HG03354 (cell line): Measurements from ENCODE around the gene LIG1.
A peak's percentile ranks its signal among the peaks of the same experiment; 100 is the strongest.
"Not testable (repeated sequence)": the region's sequence is repeated elsewhere in the genome, so short reads cannot be mapped to it uniquely, and the experiment has no call there.

Experiments
- ATAC-seq: cut with Tn5 transposase; IDR thresholded peaks from one replicate; pipeline ENCODE4 v1.9.1; 2021; ENCODE audit warnings: mild to moderate bottlenecking; ENCODE audit not compliant: unreplicated experiment, poor library complexity, severe bottlenecking

Gene LIG1

DNA sequence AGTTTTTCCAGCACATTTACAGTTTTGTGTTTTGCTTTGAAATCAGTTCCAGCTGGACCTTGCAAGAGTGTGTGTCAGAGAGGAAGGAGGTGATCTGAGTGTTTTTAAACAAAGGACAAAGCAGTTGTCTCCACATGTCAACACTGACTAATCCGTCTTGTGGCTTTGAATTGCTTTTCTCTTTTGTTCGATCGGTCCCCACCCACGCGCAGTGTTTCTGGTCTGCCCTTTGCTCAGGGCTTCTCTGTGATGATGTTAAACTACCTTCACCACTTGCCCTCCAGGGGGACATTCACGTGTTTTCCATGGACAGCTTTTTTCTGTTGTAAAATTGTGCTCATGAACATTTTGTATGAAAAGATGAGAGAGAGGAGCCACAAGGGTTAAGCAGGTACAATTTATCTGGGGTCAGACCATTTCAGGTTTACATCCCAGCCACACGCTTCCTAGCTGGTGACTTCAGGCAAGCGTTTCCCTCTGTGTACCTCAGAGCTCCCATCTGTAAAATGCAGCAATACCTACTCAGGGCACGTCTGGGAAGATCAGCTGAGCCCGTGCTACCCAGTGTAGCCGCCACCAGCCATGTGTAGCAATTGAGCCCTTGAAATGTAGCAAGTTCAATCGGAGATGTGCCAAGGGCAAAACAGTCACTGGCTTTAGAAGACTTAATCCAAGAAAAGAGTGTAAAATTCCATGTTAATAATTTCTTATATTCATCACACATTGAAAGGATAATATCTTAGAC, 46.1 kb downstream of the LIG1 start:
- no peak for ATAC-seq

DNA sequence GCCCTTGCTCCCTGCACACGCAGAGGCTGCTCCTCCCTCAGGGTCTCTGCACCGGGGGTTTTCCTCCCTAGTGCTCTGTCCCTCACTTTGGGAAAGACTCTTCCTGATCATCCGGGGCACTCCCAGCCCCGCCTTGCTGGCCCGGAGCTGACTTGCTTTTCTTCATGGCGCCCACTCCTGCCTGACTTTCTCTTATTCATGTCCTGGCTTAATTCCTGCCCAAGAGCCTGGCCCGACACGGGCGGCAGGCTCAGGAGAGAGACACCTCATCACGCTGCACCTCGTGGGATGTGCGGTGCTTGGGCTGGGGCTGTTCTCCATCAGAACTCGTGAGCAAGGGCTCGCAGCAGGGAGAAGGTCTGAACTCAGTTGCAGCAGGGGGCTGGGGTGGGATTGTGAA, 47.7 kb downstream of the LIG1 start:
- no peak for ATAC-seq

DNA sequence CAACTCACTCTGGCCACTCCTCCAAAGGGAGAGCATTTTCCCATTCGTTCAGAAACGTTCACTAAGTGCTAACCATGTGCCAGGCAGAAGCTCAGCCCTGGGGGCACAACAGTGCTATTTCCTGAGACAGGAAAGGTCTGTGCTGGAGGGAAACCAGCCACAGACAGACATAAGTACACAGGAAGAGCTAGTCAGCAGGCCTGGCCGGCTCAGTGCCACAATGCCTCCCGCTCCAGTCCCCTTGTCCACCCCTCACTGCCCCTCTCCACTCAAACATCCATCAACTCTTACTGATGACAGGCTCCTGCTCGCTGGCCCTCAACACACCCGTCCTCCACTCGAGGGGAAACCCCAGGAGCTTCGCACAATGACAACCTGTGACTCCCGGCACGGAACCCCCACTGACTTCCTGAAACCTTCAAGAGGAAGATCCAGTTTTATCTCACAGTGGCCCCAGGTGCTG, 48.2 kb downstream of the LIG1 start:
- no peak for ATAC-seq

DNA sequence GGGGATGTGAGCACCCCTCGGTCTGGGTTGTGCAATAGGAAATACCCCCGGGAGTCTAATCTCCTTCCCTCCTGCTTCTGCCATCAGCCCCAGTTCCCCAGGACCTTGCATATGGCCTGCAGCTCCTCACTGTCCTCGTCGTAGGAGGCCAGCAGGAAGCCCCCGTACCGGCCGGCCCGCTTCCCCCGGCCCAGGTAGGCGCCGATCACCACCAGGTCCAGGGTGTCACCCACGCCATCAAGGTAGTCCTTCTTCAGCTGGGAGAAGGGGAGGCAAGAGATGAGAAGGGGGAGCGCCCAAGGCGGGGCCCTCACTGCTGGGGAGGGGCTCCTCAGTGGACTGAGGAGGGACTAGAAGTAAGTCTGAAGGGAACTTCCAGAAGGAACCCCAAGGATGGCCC, 49.1 kb downstream of the LIG1 start:
- ATAC-seq, result no peak

DNA sequence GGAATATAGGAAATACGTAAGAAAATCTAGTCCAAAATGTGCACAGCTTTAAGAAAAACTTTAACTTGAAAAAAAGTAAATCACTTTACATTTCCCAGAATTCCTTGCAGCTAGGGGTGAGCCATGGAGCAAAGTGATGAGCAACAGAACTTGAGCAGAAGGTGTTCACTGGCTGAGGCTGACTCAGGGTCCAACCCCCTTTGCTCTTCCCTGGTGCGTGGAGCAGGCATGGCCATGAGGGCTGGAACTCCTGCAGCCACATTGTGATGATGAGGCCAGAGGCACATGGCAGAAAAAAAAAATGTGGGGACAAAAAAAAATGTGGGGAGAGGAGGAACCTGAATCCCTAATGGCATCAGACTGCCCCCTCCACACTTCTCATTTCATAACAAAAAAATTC, 49.6 kb downstream of the LIG1 start:
- no peak for ATAC-seq

DNA sequence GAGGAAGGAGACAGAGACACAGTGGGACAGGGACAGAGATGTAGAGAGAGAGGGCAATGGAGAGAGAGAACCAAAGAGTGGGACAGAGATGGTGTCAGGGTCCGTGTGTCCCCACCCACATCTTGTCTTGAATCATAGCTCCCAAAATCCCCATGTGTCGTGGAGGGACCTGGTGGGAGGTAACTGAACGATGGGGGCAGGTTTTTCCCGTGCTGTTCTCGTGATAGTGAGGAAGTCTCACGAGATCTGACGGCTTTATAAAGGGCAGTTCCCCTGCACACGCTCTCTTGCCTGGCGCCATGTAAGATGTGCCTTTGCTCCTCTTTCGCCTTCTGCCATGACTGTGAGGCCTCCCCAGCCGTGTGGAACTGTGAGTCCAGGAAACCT, 52.0 kb downstream of the LIG1 start:
- no peak for ATAC-seq

DNA sequence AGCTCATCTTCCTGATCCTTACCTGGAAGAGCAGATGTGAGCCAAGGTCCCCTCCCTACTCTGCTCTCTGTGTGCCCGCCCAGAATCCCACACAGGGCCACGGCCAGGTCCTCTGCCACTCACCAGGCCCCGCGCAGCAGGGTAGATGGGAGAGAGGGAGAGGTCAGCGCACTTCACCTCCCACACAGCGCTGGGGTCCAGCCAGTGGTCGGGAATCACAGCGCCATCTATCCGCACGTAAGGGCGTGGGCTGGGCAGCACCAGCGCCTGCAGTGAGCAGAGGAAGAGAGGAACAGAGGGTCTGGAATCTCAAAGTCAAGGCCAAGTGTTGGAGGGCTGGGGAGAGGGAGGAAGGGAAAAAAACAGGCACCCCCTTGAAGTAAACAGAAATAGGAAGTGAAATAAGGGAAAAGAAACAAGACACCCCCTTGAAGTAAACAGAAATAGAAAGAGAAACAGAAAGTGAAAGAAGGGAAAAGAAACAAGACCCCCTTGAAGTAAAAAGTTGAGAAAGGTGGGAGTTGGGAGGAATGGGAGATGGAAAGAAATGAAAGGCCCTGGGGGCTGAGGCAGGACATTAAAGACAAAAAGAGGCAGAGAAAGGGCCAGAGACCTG, 52.5 kb downstream of the LIG1 start:
- ATAC-seq, result no peak

DNA sequence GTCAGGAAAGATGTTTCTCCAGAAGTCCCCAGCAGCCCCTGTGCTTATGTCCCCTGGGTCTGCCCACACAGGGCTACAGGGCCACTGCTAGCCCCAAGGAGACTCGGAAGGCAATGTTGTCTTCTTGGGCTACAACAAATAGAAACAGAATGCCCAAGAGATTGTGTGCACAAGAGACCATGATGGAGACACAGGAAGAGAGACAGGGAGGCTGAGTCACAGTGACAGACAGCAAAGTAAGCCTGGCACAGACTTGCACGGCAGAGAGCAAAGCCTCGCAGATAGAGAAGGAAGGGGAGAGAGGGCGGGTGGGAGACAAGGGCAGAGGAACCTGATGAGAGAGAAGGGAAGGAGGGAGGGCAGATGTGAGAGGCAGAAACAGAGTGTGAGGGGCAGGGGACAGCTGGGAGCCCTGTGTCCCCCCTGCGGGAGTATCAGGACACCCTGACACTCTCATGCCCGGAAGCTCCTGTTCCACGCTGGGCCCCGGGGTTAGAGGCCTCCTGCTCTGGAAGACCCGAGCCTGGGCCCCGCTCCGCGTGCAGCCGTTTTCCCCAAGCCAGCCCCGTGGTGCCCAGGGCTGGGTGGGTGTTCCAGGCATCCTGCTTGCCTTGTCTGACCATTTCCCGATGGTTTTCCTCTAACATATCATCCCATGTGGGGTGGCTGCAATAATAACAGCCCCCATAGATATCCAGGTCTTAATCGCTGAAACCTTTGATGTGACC, 56.8 kb downstream of the LIG1 start:
- no peak for ATAC-seq

DNA sequence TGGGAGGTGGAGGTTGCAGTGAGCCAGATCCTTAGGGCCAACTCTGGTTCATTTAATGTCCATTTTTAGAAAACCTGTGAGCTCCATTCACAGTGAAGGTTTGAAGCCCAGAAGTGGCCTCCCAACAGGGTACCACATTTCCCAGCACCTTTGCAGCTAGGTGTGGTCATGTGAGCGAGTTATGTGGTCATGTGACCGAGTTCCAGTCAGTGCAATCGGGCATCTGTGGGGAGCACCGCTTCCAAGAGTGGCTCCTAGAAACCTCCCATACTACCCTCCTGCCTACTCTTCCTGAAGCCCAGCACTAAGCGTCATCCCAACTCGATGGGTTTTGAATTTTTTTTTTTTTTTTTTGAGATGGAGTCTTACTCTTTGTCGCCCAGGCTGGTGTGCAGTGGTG, 58.9 kb downstream of the LIG1 start:
- ATAC-seq, result no peak

DNA sequence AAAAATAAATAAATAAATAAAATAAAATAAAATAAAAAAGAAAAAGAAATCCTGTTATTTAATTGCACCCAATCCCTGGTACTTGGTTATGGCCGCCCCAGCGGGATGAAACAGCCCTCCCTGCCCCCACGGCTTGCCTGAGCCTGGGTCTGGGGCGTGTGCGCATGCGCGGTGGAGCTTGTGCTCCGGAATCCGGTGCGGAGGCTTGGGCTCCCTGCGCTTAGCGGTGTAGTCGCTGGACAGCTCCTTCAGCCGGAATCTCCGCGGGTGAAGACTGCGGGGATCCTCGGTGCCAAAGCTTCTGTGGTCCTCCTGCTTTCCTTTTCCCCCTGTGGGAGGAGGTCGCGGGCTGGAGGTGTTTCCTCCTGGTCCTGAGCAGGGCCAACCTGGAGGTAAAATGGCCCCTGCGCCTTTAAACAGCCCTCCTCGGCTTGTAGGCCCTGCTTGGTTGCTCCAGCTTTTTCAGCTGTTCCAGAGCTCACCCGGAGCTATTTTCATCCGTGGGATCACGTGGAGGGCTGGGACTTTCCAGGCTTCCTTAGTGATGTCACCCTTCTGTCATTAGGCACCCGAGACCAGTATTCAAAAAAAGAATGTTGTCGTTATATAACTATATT, 59.7 kb downstream of the LIG1 start, which contains the start of gene PLA2G4C:
Gene PLA2G4C (minus strand): TSS at position 468 of the 617 bp plus-strand sequence. CDS start 4,288 bp downstream, outside the sequence.
- peak; percentile 61 for ATAC-seq

DNA sequence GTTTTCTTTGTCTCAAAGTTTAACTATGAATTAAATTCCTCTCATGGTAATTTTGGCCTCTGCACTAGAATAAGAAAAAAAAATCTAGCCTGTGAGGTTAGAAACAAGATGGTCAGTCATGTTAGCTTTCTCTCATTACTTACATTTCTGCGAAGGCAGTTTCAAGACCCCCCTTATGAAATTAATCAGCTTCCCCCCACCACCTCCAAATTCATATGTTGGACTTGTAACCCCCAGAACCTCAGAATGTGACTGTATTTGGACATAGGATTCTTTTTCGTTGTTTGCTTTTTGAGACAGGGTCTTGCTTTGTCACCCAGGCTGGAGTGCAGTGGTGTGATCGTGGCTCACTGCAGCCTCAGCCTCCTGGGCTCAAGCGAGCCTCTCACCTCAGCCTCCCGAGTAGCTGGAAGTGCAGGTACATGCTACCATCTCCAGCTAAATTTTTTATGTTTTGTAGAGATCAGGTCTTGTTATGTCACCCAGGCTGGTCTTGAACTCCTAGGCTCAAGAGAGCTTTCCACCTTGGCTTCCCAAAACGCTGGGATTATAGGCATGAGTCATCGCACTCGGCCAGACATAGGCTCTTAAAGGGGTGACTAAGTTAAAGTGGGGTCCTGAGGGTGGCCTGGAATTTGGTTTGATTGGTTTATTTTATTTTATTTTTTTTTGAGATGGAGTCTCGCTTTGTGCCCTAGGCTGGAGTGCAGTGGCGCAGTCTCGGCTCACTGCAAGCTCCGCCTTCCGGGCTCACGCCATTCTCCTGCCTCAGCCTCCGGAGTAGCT, 61.0 kb downstream of the LIG1 start:
- no peak for ATAC-seq

DNA sequence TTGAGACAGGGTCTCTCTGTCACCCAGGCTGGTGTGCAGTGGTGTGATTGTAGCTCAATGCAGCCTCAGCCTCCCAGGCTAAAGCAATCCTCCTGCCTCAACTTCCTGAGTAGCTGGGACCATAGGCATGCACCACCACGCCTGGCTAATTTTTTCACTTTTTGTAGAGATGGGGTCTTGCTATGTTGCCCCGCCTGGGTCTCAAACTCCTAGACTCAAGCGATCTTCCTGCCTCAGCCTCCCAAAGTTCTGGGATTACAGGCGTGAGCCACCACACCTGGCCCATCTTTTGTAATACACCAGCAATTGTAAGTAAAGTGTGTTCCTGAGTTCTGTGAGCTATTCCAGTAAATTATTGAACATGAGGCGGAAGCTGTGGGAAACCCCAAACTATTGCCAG, 66.2 kb downstream of the LIG1 start:
- ATAC-seq, result no peak

DNA sequence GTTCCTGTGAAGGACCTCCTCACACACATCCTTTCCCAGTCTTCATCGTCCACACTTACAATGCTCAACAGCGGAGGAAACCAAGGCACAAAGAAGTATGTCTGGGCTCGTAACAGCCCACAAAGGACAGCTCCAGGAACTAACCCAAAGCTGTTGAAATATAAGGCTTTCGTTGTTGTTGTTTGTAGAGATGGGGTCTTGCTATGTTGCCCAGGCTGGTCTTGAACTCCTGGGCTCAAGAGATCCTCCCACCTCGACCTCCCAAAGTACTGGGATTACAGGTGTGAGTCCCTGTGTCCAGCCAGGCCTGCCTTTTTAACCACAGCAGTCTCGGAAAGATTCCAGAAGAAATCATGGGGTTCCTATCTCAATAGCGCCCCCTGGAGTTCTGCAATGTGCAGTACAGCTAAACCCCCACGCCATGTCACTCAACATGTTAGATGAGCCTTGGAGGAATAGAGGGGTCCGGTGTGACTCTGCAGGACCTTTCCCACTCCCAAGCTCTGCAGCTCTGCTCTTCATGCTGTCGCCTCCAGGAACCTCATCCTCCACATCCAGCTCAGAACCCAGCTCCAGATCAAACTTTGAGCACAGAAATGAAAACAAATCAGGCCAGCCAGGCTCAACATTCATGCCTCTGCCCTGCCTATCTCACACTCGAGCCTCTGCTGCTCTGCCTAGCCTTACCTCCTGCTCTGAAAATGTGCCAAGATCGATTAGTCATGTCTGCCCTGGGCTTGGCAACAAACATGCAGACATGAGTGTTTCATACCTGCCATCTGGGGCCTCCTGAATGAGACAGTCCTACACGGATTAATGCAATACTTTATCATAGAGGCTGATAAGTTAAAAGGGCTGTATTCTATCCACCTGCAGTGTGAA, 67.0 kb downstream of the LIG1 start:
- no peak for ATAC-seq

DNA sequence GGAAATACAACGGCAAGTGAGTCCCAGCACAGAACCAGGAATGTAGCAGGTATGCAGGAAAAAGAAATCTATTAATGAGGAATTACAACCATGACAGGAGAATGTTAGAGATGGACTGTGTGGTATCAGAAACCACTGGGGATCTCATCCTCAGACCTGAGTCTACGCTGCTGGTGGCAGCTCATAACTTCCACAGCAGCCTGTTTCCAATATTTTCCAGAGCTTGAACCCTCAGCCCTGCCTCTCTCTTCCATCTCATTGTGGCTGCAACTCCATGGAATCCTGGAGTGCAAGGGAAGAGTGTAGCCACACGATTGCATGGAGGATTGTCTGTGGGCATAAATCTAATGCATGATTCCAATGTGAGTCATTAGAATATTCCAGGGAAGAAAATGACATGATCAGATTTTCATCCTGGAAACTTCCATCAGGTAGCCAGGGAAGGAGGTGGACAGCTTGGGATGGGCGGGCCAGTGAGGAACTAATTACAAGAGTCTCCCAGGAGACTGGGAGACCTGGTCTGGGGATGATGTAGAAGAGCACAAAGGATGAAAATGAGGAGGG, 74.5 kb downstream of the LIG1 start:
- no peak for ATAC-seq

DNA sequence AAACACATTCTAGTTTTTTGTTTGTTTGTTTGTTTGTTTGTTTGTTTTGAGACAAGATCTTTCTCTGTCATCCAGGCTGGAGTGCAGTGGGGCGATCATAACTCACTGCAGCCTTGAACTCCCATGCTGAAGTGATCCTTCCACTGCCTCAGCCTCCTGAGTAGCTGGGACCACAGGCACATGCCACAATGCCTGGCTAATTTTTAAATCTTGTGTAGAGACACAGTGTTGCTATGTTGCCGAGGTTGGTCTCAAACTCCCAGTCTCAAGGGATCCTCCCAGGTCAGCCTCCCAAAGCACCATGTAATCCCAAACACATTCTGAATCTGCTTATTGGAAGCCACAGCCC, 75.3 kb downstream of the LIG1 start:
- ATAC-seq, result no peak

DNA sequence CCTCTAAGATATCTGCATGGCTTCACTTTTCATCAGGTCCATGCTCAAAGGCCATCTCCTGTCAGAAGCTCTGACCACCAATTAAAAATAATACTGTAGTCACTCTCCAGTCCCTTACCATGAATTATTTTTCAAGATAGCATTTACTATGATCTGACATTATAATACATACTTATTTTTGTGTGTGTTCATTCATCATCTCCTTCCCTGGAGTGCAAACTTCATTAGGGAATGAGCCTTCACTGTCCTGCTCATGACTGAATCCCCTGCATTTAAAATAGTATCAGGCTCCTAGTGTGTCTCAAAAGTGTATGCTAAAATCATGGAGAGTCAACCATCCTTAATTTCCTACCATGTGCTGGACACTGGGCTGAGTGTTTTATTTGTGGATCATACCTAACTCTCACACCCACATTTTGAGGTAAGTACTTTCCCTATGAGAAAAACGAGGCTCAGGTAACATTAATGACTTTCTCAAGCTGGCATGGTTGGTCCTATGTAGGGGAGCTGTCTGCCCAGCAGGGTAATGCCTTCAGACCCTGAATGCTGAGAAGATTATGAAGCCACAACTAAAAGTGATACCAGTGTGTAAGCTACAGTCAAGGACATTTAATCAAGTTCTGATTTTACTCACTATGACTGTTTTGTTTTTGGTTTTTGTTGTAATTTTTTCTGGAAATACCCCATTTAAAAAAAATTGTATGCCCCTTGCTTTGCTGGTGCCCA, 75.9 kb downstream of the LIG1 start:
- no peak for ATAC-seq

DNA sequence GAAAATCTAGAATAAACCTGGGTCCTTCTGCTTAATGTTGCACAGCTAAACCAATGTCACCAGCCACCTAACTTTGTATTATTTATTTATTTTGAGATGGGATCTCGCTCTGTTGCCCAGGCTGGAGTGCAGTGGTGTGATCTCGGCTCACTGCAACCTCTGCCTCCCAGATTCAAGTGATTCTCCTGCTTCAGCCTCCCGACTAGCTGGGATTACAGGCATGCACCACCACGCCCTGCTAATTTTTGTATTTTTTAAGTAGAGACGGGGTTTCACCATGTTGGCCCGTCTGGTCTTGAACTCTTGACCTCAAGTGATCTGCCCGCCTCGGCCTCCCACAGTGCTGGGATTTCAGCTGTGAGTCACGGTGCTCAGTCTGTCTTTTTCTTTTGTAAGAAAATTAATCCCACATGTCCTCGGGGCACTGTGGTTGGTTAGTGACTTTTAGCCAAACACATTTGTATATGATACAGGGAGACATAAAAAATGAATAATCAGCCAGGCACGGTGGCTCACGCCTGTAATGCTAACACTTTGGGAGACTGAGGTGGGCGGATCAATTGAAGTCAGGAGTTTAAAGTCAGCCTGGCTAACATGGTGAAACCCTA, 78.9 kb downstream of the LIG1 start:
- ATAC-seq, result not testable (repeated sequence)
